ENCODE results near the gene TBX19. TPM values are rescaled to one million over a fixed set of nuclear protein-coding genes. Genes with fewer than 3 reads are reported as not detected.

The TBX19 gene
- polyA plus RNA-seq, 1 donor (not counting 4 experiments of a cell fraction or from before 2014, with no cell fraction given): 0.93 TPM

GRCh38 chr1:168288311-168289052 lies 7.8 kb downstream of the TBX19 start:
- Histone ChIP-seq H4K20me1 (ENCODE audit: control insufficient read depth, extremely low read depth, insufficient read depth, low read length) (no peaks in the 10 kb centered on the region), H3K4me1 (ENCODE audit: control insufficient read depth, extremely low read depth, insufficient read depth, low read length) (peaks cover 32% of the 10 kb centered on the region), H3K79me2 (ENCODE audit: control insufficient read depth, insufficient read depth, low read length) (no peaks in the 10 kb centered on the region), H3K9me1 (ENCODE audit: control insufficient read depth, extremely low read depth, insufficient read depth, low read length) (no peaks in the 10 kb centered on the region), H3K9ac (ENCODE audit: control insufficient read depth, extremely low read depth, insufficient read depth, low read length) (no peak overlapping the region), H3K27ac (ENCODE audit: control insufficient read depth, insufficient read depth, low read length) (no peak overlapping the region), H3K4me3 (ENCODE audit: control insufficient read depth in 2 of 3, extremely low read depth in 1 of 3, insufficient read depth in 2 of 3, low read depth in 1 of 3, low read length in 3 of 3) (no peak overlapping the region), H3K4me2 (ENCODE audit: control insufficient read depth, extremely low read depth, insufficient read depth, low read depth, low read length) (no peak overlapping the region), H3K36me3 (ENCODE audit: control insufficient read depth in 2 of 2, extremely low read depth in 1 of 2, insufficient read depth in 2 of 2, low read length in 2 of 2) (no peaks in the 10 kb centered on the region), H3K27me3 (ENCODE audit: control insufficient read depth, extremely low read depth, insufficient read depth, low read length) (no peaks in the 10 kb centered on the region), H2AFZ (ENCODE audit: control insufficient read depth, low read length) (no peak overlapping the region), H3K9me3 (ENCODE audit: control insufficient read depth, low read depth, low read length) (no peaks in the 10 kb centered on the region)
- no peak for TF ChIP-seq EZH2 (IDR thresholded peaks at IDR 0.05; ENCODE audit: low read length)
- TF ChIP-seq CTCF (optimal IDR thresholded peaks at IDR 0.05 in 1 of 3, IDR thresholded peaks at IDR 0.05 in 1 of 3, conservative IDR thresholded peaks at IDR 0.05 in 1 of 3; ENCODE audit: extremely low read depth in 1 of 3, insufficient read depth in 2 of 3, low read length in 3 of 3): no peak
- DNase-seq (ENCODE audit: low read depth, low spot score) (no peak), FAIRE-seq (no peak)
- dilution Hi-C loops (cut with MboI; ENCODE audit: extremely low pct_ligation_motif_present, low sequenced_read_pairs): no loop called here

- no peak overlapping the region for H3K9ac ChIP-seq (ENCODE audit: control insufficient read depth, extremely low read depth, insufficient read depth, low read length)
- H3K4me1 ChIP-seq (ENCODE audit: control insufficient read depth, extremely low read depth, insufficient read depth, low read length): peaks cover 14% of the 10 kb centered on the region
- dilution Hi-C loops (cut with MboI; ENCODE audit: extremely low pct_ligation_motif_present, low sequenced_read_pairs): no loop called here
- H3K4me3 ChIP-seq (ENCODE audit: control insufficient read depth in 2 of 3, extremely low read depth in 1 of 3, insufficient read depth in 2 of 3, low read depth in 1 of 3, low read length in 3 of 3): no peak overlapping the region
- no peak overlapping the region for H2AFZ ChIP-seq (ENCODE audit: control insufficient read depth, low read length)
- no peak for TF ChIP-seq CTCF (optimal IDR thresholded peaks at IDR 0.05 in 1 of 3, IDR thresholded peaks at IDR 0.05 in 1 of 3, conservative IDR thresholded peaks at IDR 0.05 in 1 of 3; ENCODE audit: extremely low read depth in 1 of 3, insufficient read depth in 2 of 3, low read length in 3 of 3)
- TF ChIP-seq EZH2 (IDR thresholded peaks at IDR 0.05; ENCODE audit: low read length): no peak
- H3K27ac ChIP-seq (ENCODE audit: control insufficient read depth, insufficient read depth, low read length): no peak overlapping the region
- DNase-seq (ENCODE audit: low read depth, low spot score): no peak
- FAIRE-seq: no peak
- no peaks in the 10 kb centered on the region for H3K9me3 ChIP-seq (ENCODE audit: control insufficient read depth, low read depth, low read length)
- peaks cover 0 to 1% of the 10 kb centered on the region in 2 experiments for H3K36me3 ChIP-seq (ENCODE audit: control insufficient read depth in 2 of 2, extremely low read depth in 1 of 2, insufficient read depth in 2 of 2, low read length in 2 of 2)
- H4K20me1 ChIP-seq (ENCODE audit: control insufficient read depth, extremely low read depth, insufficient read depth, low read length): no peaks in the 10 kb centered on the region
- H3K4me2 ChIP-seq (ENCODE audit: control insufficient read depth, extremely low read depth, insufficient read depth, low read depth, low read length): no peak overlapping the region
- no peaks in the 10 kb centered on the region for H3K79me2 ChIP-seq (ENCODE audit: control insufficient read depth, insufficient read depth, low read length)
- no peaks in the 10 kb centered on the region for H3K9me1 ChIP-seq (ENCODE audit: control insufficient read depth, extremely low read depth, insufficient read depth, low read length)
- H3K27me3 ChIP-seq (ENCODE audit: control insufficient read depth, extremely low read depth, insufficient read depth, low read length): no peaks in the 10 kb centered on the region
Observed at GRCh38 chr1:168291222-168291837, 10.7 kb downstream of the TBX19 start.

All from keratinocyte (primary cell).